NCI-H1105 treated with DMSO at 0.1 percent for 48 hours (cell line): ENCODE data around the gene TAF4.
A peak's percentile ranks its signal among the peaks of the same experiment; 100 is the strongest.

Experiments
- DNase-seq: peaks from one replicate; lab custom pipeline; 2025; lab: John Stamatoyannopoulos, UW

Gene TAF4

DNA sequence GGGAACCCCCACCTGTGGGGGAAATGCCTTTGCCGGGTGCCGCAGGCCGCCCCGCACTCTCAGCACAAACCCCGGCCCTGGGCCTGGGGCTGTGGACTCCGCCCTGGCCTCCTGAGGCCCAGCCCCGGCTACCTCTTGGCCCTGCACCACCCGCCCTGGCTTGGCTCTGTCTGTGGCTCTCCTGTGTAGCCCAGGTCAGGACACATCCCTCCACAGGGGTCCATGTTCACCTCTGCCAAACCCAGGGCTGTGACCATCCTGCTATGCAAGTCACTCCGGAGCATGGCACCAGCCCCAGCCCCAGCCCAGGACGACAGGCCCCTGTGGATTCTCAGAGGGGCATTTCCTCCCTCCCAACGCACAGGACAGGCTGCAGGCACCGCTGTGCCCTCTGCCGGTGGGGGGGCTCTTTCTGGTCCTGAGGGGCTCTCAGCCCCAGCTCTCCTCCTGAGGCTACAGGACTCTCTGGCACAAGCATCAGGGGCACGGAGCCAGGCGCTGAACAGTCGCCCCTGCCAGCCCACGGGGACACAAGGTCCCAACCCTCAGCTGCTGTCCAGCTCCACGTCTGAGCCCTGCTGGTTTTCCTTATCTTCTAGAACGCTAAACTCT lies 45.7 kb downstream of the TAF4 start:
- DNase-seq = no peak

DNA sequence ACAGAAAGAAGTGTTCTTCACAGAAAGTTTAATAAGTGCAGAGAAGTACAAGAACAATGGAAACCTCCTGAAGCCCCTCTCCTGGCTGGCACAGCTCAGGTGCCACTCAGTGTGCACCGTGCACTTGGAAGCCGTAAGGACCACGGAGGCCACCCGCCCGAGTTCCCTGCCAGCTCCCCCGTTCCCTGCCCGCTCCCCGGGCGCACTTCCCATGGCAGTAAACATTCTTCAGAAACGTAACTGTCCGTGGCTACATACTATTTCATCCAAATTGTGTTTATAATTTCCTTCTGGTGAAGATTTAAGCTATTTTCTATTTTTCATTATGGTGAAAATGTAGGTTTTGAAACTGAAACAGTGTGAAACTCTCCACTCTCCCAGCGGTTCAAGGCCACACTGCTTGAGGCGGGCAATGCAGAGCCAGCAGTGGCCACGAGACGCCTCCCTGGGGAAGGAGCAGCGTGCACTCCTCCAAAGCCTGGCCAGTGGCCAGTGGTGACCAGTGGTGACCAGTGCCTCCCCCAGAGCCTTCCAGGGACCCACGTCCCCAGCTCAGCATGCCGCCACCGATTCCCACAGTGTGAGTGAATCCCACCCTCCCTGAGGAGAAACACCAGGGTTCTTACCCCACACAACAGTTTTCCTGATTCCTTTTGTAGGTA lies 46.4 kb downstream of the TAF4 start:
- DNase-seq = no peak

DNA sequence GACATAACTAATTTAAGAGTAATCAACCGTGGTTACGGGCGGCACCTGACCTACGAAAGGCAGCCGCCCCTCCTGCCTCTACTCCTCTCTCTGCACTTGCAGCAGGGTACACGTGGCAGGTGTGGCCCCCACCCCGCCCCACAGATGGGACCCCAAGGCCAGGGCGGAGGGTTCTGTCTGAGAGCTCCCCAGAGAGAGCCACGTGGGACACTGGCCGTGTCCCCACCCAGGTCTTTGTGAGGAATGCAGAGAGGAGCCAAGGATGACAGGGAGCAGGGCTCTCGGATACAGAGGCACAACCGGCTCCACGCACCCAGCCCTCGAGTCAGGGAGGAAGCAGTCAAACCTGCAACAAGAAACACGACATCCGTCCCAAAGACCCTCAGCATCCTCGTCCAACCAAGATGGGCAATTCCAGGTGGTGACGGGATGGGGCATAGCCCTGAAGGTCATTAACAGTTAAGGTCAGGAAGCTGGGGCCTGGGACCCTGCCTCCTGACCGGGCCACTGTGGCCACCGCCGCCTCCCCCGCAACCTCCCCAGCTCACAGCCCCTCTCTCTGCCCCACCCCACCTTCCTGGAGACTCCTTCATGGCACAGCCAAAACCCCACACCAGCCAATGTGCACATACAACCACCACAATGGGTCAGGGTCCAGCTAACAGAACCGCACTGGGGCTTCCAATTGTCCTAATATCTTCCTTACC lies 47.1 kb downstream of the TAF4 start:
- DNase-seq = no peak

DNA sequence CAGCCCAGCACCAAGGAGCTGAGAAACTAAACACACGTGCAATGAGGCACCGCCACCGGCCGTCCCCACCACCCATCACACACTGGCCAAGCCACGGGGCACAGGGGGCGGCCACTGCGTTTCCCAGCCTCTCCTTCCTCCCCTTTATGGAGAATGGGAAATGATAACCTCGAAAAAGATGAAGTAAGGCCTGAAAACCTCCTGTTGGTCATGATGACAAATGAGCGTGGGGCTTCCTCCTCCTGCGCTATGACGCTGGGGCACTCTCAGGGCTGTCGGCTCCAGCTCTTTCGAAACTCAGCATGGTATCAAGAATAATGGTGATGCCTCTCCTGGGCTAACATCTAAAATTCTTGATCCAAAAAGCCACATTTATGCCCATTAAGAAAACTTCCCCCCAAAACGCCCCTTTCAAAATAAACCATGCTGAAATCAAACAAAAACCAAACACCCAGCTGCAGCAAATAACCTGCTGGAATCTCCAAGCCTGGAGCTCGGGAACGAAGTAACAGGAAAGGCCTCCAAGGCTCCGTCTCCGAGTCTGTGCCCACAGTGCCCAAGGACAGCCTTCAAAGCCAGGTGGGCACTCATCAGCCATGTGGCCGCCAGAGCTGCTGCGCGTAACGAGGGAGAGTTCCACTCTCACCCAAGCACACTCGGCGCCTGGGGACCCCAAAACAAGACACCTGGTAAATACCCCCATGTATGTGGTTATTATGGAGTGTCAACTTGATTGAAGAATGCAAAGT lies 50.0 kb downstream of the TAF4 start:
- no peak for DNase-seq

DNA sequence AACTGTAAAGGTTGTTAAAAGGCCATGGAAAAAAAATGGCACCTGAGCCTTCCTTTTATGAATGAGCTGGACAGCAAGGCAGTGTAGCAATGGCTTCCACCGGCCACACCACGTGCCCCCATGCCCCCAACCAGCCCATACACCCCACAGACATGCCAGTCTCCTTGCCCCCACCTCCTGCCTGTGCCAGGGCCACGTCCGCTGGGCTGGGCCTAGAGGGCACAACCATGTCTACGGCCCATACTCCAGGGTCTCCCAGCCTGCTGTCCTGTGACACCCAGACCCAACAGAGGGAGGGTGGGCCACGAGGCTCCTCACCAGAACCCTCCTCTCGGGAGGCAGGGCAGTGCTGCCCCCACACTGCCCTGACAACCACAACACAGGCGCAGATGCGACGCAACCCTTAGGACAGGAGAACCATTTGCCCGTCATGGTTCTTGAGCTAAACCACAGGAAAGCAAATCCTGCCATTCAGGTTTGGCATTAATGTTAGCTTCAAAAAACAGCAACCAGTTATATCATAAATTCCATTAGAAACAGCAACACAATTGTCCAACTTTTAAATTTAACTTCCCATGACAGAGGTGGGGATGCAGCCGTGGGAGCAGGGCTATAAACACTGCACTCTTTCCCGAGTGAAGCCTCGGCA lies 50.7 kb downstream of the TAF4 start:
- no peak for DNase-seq

DNA sequence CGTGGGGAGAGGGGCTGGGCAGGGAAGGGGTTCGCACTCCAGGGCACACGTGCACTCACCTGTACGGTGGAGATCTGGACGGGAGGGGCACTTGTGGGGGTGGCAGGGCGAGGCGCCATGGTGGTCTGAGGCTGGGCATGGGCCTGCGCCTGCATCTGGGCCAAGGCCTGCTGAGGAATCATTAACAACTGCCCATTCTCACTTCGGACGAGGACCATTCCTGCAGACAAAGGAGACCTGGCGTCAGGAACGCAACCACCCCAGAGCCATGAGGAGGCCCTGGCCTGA lies 51.2 kb downstream of the TAF4 start:
- DNase-seq = no peak

DNA sequence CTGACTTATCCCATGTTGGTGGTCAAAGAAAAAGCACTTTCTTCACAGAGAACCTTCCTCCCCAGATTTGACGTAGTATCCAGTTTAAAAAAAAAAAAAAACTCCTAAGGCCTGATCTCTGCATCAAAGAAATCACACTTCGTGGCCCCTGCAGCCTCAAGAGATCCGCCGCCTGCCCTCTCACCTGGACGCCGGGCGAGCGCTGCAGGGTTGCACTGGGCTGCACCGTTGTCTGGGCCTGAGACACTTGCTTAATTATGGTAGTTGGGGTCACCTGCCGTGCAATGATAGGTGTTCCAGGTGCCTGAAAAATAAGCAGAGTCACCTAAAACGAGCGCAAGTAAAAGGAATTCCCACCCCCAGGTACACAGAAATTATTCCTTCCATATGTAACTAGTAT lies 53.0 kb downstream of the TAF4 start:
- no peak for DNase-seq

DNA sequence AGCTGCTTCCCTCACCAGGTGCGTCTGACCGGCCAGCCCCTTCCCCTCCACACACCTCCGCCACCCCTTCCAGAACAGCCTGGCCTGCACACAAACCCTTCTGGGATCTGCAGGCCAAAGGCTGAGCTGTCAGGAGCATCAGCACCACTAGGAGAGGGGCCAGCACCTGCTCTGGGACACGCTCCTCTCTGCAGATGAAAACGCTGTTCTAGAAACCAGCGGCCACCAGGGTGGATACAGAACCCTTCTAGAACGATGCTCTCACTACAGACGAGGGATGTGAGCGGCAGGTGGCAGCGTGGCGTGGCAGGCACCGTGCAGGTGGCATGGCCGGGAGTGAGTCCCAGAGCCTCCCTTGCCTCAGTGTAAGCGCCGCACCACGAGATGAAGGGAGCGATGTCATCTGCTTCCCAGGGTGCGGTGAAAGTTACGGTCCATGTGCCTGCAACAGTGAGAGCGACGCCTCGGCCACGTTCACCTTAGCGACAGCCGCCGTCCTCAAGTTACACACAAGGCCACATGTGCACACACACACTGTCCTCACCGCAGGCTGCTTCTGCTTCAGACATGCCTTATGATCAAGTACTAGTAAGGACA lies 53.6 kb downstream of the TAF4 start:
- no peak for DNase-seq

DNA sequence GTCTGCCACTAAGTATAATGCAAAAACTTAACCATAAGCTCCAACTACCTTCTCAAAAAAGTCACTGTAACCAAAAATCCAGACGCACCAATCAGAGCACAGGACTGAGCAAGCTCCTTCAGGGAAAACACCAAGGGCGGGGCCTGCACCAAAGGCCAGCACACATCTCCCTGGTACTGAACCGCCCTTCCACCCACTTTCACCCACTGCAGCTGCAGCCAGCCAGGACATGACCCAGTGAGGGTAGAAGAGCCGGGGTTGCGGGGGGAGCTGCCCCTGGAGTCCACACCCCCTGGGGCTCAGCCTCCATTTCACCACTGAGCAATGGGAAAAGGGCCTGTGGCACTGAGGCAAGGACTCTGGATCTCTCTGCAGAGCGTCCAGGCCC lies 54.3 kb downstream of the TAF4 start:
- DNase-seq = no peak

DNA sequence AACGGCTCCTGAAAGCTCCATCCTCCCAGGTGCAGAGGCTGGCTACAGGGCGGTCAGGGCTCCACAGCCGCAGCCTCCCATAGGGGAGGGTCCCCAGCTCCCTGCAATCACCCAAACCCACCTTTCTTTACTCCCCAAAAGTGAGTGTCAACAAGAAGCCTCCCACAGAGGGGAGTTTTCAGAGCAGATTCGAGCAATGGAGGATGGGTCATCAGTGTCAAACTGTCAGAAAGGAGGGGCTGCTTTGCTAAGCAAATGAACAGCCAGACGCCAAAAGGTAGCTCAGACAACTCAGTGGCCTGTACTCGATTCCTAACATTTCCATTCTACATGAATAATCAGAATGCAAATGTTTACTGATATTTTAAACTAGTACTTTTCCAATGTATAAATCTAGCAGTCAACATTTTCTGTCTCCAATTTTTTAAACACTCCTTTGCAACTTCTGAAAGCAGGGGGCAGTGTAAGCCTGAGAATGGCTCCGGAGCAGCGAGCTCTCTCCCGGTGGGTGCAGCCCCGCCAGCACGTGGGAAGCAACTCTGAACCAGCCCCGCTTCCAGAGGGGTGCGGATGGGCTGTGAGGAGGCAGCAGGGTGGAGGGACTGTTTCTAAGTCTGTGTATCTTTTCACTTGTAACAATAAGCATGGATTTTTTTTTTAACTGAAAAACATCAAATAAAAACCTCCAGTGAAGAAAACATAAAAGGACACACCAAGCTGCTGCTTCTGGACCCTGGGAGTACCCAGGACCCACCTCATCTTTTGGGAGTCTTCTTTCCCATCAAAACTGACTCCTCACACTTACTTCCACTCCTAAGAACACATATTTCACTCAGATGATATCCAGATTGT lies 54.9 kb downstream of the TAF4 start:
- peak; percentile 34 for DNase-seq

DNA sequence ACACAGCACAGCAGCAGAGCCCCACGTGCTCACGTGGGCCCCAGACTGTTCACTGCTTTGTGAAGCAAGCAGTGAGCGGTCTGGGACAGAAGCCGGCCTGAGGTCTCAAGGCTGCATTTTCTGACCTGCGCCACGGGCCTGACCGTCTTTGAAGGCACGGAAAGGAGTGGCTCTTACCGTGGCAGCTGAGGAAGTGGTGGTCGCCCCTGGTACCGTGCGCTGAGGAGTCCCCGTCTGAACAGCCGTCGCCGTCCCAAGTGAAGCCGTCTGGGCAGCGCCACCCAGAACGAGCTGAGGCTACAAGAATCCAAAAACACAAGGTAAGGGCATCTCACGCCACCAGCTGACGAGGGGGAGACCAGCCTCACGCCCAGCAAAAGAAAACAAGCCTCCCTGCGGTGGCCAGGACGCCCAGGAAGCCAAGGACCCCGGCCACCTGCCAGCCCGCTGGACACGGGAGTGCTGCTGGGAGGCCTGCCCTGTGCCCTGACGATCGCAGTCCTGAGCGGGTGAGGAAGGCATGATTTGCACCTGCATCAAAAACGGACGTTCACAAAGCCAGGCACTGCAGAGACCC lies 55.7 kb downstream of the TAF4 start:
- DNase-seq = no peak

DNA sequence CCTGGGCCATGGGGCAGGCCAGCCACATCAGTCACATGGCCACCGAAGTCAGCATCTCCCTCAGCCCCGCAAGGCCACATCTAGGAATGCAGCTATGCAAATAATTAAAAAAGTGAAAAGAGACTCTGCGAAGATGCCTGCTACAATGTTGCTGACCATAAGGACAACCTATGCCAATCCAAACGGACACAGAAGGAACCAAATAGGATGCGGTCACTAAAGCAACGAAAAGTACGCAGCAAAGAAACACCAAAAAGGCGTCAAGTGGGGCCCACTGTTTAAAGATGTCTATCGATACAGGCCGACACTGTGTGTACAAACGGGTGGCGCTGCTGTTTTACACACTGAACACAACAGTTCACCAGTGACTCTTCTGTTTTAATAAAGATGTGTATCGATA lies 56.4 kb downstream of the TAF4 start:
- DNase-seq = no peak

DNA sequence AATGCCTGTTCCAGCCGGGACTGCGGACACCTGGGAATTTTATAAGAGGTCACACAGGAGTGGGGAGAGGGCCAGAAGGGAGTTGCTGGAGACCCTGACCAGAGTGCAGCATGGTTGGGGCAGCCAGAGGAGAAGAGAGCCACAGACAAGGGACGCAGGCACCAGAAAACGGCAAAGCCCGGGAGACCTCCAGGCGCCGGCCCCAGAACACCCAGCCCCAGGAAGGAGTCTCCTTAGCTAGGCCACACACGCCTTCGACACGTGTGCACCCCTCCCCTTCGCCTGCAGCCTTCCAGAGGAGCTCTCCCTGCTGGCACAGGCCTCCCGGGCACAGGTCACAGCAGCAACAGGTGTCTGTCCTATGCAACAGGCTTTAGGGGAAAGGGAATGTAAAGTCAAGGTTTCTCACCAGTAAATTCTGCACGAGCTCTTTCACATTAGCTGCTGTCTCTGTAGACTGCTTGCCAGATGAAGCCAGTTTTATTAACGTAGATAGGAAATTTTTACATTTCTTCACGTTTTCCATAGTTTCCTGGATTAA lies 57.0 kb downstream of the TAF4 start:
- DNase-seq = no peak

DNA sequence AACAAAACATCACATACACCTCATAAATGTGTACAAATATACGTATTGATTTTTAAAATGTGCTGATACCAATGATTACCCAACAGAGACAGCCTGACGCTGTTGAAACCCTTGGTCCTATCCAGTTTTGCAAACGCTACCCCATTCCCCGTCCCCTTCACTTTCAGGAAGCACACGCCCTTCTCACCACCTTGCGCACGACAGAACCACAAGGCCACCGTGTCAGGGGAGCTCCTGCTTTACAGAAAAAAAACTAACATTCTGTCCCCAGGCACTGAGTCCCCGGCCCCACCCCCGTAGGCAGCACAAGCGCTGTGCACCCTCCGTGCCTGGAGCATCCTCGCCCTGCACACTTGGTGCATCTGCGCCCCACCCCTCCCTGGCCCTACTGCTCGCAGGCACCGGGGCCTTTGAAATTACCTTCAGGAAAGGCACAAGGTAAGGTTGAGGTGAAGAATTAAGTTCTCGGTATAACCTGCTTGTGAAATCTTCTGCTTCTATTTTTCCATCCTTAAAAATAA lies 58.5 kb downstream of the TAF4 start:
- DNase-seq = no peak

DNA sequence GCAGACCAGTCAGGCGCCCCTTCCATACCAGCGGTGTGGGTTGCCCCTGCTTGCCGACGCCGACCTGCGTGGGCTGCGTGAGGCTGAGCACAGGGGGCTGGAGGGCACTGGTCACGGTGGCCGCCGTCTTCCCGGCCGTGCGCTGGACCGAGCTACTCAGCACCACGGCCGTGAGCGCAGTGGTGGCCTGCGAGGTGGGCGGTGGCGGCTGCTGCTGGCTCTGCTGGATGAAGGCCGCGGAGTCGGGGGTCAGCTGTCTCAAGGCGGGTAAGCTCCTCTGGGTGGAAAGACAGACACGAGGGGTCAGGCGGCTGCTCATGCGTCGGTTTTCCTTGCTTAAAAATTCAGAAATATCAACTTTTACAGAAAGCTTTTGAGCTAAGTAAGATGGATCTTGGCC lies 59.2 kb downstream of the TAF4 start:
- no peak for DNase-seq

DNA sequence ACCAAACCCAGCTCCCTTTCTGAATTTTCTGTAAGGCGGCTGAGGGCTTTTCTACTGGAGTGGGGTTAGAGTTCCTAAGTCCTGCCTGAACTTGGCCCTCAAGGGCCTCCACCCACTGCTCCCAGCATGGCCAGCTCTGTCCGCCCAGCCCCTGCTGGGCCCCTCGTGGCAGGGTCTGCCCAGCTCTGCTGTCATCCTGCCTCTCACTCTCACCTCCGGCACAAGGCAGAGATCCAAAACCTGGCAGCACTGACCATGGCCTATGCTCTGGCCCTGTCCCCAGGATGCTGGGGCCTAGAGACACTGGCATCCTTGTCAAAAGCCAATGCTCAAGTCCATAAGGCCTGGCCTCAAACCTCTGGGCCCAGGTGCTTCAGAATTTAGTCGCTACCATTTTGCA lies 61.1 kb downstream of the TAF4 start:
- no peak for DNase-seq

DNA sequence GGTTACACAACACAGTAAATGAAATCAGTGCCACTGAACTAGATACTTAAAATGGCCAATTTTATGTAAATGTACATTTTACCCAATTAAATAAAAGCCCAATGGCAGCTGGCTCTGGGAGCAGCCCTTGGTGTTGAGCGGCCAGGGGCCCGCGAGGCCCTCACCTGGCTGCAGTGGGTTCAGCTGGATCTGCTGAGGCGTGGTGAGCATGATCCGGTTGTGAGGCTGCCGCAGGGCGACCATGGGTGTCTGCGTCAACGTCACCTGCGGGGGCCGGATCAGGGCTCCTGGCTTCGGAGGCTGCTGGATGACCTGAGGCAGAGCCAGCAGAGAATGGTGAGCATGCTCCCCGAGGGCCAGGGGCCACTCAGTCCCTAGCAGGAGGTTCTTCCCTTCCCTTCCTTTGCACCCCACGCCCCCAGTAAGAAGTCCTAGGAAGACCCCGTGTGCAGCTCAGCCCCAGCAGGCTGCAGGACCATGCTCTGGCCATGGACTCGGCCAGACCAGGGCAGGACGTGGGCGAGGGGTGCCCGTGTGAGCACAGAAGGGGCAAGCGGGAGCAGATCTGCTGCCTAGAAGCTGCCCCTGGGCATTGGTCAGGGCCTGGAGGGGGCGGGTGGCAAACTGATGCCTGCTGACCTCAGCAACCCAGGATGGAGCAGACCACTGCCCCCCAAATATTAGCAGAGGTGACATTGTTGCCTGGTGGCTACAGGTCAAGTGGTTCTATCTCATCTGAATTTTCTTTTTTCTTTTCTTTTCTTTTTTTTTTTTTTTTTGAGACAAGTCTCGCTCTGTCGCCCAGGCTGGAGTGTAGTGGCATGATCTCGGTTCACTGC lies 61.9 kb downstream of the TAF4 start:
- DNase-seq = no peak

DNA sequence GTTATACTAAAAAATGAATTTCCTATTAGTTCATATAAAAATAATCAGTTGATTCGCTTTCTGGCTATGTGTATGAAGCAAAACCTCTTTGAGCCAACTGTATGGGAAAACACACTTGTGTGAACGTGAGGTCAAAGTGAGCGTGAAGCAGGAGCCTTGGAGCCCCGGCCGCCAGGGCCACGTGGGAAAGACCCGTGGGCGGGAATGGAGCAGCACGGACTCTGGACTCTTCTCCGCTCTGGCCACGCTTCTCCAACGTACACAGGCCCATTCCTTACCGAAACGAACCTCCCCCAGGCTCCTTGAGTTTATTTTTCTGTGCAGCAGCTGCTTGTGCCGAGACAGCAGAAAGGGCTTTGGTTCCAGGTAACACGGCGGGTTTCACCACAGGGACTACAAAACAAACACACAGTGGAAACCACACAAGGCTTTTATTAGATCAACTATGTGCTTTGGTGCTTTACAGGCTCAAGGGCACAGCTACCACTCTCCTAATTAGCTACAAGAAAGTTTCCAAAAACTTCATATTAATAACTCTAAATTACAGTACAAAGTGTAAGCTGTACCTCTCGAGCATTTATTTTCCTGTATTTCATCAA lies 62.7 kb downstream of the TAF4 start:
- DNase-seq = no peak

DNA sequence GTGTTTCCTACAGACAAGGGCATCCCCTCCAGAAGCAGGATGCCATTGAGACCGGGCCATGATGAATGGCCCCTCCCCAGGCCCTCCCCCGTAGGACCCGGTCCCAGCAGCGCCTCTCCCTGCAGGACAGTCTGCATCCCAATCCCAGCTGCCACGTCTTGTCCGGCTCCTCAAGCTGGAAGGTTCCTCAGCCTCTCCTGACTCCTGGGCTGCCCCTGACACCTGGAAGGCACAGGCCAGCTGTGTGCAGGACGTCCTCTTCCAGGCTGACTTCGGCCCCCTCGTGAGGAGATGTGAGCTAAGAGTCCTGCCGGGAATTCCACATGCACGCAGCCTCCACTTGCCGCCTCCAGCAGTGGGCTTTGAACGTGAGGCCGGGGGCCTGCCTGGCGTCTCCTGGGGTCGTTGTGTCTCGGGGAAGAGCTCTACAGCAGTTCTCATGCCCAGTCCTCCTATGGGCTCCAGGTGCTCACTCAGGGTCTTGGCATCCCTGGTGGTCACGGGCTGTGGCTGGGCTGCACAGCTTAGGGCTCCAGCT lies 64.4 kb downstream of the TAF4 start:
- DNase-seq = no peak
